ENCODE measurements around the gene RHEX.
A peak's percentile ranks its signal among the peaks of the same experiment; 100 is the strongest.
"Not testable (repeated sequence)": the region's sequence is repeated elsewhere in the genome, so short reads cannot be mapped to it uniquely, and the experiment has no call there.

RHEX gene

DNA sequence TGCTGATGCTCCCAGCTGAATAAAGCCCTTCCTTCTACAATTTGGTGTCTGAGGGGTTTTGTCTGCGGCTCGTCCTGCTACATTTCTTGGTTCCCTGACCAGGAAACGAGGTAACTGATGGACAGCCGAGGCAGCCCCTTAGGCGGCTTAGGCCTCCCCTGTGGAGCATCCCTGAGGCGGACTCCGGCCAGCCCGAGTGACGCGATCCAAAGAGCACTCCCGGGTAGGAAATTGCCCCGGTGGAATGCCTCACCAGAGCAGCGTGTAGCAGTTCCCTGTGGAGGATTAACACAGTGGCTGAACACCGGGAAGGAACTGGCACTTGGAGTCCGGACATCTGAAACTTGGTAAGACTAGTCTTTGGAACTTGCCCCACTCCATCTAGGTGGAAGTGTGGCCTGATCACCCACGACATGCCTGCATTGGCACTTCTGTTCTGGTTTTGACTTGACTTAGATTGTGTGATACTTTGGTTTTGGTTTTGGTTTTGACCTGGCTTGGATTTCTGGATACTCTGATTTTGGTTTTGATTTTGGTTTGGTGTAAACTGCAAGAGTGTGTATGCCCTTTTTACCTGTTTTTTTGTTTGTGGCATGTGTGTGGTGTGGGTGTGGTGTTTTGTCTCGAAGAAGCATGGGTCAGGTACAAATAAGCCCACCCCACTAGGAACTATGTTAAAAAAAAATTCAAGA is at the start of gene RHEX:
TSS of gene RHEX (plus strand) at position 255 of the 692 bp plus-strand sequence. CDS start 44,656 bp downstream, outside the sequence.
- DNase-seq (ENCODE audit: low spot score), result not testable (repeated sequence)

DNA sequence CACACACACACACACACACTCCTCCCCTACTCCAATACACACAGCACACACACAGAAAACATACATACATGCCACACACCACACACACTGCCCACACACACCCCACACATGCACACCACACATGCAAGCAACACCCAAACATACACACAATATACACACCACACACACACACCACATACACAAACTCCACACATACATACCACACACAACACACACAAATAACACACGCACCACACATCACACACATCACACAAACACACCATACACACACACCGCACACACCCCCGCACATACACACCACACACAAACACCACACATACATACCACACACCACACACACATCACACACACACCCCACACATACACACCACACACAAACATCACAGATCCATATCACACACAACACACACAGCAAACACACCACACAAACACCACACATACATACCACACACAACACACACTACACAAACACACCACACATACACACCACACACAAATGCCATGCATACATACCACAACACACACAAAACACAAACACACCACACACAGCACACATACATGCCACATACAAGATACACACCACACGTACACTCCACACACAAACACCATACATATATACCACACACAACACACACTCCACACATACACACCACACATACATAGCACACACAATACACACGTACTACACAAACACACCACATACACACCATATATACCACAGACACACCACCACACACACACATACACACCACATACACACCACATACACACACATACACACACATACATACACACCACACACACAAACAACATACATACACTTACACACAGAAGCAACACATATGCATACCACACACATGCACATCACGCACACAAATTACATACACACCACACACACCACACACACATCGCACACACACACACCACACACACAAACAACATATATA is 48.8 kb upstream of the RHEX start:
- no peak for DNase-seq (ENCODE audit: low spot score)

DNA sequence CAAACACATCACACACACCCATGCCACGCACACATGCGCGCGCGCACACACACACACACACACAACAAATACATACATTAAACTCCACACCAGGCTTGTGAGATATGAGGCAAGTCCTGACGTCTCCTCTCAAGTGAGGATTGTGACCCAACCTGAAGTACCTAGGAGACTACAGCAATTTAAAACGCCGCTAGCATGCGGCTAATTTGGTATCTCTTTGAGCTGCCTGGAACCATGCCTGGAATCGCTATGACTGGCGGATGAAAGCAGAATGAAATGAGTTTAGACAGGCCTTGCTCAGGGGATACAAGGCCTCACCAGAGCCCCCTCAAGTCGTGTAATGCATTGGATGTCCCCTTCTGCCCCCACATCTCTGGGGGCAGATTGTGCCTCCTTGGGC is 48.1 kb upstream of the RHEX start:
- DNase-seq (ENCODE audit: low spot score), result no peak

DNA sequence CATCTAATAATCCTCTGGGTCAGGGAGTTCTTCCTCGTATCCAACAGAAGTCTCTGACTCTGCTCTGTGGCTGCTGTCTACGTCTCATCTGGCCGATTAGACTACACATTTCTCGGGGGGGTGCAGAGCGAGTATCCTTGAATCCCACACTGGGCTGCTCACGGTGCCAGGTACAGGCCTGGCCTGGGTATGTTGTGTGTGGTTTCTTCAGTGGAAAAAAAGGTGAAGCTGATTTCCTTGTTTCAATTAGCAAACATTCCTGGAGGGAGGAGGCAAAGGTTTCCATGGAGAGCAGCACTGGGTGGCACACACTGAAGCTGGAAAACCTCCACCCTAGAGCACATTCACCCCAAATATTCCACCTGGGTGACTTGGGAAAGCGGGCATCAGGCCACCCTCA is 47.7 kb upstream of the RHEX start:
- no peak for DNase-seq (ENCODE audit: low spot score)

DNA sequence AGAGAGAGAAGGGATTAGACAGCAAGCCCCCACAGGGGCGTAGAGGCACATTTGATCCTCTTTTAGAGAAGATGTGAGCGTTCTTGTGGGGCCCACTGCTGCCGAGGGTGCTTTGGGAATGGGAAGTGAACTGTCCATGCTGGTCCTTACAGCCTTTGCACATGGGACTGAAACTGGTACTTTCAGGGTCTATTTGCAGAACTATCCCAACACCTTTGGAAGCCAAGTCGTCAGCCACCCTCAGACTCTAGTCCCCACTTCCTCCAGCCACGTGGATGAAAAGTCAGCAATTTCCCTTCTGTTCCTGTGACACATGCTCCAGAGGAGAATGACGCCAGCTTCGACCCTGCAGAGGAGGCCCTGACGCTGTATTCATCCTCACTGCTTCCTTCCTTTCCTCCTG is 47.2 kb upstream of the RHEX start:
- DNase-seq (ENCODE audit: low spot score), result no peak

- DNase-seq (ENCODE audit: low spot score), result no peak
Observed at GRCh38 chr1:206006946-206007345, 46.0 kb upstream of the RHEX start.

DNA sequence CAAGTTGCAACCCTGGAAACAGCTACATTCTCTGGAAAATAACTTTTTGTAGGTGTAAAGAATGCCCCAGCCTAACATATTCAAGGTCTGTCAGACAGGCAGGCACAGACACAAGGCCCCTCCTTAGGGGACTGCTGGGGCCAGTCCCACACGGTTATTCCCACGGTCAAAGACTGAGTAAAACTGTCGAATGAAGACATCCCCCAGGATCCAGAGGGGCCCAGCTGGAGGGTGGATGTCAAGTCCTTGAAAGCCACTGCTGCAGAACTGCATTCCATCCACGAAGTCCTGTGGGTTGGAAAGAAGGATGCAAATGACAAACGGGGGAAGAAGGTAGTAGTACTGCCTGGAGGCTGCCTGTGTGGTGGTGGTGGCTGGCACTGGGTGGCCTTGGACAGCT is 42.9 kb upstream of the RHEX start:
- DNase-seq (ENCODE audit: low spot score), result no peak

DNA sequence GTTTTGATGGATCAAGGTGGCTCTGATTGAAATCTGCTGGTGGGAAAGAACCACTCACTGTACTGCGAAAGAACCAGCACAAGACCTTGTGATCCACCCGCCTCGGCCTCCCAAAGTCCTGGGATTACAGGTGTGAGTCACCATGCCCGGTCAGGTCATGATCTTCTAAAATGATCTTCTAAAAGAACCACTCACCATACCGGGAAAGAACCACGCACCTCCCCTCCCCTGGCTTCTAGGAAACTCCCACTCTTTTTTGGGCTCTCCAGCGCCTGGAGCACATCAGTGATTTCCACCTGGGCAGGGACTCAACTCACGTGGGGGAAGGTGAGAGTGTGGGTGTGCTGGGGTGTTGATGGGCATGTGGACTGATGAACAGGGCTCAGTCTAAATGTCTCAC is 41.9 kb upstream of the RHEX start:
- DNase-seq (ENCODE audit: low spot score), result no peak

DNA sequence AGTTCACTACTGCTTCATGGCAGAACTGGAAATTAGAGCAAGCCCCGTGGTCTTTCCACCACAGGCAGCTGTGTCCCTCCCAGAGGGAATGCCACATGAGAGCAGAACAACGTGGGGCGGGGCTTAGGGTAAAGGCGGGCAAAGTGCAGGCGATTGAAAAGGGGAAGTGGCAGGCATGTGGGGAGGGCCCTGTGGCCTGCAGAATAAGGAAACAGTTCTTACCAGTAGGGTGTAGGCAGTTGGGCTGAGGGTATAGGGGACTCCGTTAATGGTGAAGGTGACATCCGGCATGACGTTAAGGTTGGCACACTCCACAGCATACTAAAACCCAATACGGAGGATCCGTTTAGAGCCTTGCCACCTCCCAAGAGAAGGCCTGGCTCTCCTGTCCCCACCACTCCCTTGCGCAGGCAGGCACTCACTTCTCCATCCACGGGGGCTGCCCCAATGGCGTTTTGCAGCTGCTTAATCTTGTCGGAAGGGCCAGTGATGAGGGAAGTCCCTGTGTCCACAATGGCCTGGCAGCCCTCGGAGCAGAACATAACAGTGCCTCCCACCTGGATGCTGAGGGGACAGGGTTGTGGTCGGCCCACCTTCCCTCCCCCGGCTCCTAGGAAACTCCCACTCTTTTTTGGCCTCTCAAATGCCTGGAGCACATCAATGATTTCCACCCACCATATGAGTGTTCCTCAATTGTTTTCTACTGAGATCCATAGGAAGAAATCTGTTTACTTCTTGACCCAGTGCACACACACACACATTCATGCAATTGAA is 40.7 kb upstream of the RHEX start:
- DNase-seq (ENCODE audit: low spot score), result no peak

DNA sequence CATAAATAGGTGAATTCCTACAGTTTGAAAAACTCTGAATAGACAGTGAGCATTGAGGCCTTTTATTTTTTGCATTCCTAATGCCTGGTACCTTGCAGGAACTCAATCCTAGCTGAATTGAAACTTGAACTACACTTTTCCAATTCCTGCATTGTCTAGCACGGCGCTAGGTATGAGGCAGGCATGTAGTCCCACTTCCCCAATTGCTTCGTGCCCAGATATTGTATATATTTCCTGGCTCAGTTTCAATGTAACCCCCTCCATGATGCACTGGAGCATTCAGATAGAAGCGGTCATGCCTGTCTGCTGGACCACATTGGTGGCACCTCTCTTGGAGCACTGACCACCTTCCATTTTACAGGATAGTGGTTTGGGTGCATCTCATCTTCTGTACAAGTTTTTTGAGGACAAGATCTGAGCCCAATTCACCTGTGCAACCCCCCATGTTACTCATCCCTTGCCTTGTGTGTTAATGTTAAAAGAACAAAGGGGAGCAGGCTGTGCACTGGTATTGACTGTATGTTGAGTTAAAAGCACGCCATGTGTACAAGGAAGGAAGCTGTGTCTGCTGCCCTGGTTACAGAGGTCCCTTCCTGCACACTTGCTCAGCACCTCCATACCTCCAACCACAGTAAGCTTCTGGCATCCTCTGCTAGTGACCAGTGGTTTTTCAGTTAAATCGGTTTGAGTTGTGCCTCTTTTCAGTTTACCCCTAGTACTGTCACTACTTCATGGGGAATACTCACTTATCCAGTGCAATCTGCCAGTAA is 39.8 kb upstream of the RHEX start:
- no peak for DNase-seq (ENCODE audit: low spot score)

GRCh38 chr1:206014601-206015000 is 38.4 kb upstream of the RHEX start:
- DNase-seq (ENCODE audit: low spot score), result no peak

- DNase-seq (ENCODE audit: low spot score), result no peak
Observed at GRCh38 chr1:206015071-206015470, 37.9 kb upstream of the RHEX start.

GRCh38 chr1:206020393-206021007 is 32.5 kb upstream of the RHEX start:
- DNase-seq (ENCODE audit: low spot score), result no peak

DNA sequence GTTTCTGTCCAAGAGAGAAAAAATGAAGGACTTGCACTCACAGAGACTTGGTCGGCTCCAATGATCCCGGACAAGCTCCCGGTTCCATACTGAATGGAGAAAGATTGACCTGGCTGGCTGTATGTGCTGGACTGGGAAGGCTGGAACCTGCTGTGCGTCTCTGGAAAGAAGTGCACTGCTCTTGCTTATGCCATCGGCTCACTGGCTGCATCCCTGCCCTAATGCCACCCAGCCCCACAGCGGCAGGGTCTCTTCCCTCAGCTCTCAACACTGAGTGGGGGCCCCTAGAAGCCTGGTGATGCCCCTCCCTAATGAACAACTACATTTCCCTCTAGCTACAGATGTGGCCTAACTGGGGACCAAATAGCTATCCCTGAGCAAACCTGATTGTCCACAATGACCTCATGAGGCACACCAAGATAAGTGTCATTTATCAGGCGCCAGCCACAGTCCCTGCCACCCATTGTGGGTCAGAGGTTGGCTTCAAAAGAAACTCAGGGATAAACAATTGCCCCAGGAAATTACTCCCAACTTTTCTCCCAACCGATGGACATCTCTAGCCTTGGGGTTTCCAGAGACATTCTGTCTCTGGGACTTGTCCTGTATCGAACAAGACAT is 31.9 kb upstream of the RHEX start:
- no peak for DNase-seq (ENCODE audit: low spot score)

- peak; percentile 18 for DNase-seq (ENCODE audit: low spot score)
Observed at GRCh38 chr1:206021626-206022365, 31.2 kb upstream of the RHEX start.

DNA sequence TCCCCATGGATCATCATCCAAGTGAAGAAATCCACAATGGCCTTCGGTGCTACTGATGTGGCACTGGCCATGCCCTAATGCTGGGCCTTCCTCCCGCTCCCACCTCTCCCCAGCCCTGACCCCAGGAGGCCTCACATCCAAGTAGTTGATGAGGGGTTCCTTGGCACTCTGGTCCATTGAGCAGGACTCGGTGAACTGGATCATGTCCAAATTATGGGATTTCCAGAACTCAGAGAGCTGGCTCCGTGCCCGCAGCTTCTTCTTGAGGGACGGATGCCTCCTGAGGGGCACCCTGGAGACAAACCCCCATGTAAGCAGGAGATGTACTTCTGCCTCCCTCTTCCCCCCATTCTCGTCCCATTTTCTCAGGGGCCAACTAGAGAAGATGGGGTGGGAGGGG is 30.2 kb upstream of the RHEX start:
- no peak for DNase-seq (ENCODE audit: low spot score)

DNA sequence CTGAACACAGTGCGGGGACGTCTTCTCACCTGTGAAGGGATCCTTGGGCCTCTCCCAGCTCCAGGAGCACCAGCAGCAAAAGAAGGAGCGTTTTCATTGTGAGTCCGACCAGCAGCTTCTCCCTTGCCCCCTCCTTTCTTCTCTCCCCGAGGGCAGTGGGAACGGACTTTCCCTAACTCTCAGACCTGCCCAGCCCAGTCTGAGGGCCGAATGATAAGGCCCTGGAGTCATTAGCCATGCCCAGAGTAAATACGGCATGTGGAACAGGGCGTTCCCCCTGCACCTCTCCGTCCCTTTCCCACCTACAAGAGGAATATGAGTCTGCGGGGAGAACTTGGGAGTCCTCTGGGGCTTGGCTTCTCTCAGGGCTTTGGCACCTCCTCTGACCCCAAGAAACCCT is 29.3 kb upstream of the RHEX start, which contains the start of gene CTSE:
TSS of gene CTSE (minus strand) at position 201 of the 400 bp plus-strand sequence. CDS start at position 97, 104 bp downstream.
- DNase-seq (ENCODE audit: low spot score), result no peak

GRCh38 chr1:206025283-206025820 is 27.6 kb upstream of the RHEX start:
- DNase-seq (ENCODE audit: low spot score), result no peak

- no peak for DNase-seq (ENCODE audit: low spot score)
Observed at GRCh38 chr1:206029484-206029883, 23.5 kb upstream of the RHEX start.

DNA sequence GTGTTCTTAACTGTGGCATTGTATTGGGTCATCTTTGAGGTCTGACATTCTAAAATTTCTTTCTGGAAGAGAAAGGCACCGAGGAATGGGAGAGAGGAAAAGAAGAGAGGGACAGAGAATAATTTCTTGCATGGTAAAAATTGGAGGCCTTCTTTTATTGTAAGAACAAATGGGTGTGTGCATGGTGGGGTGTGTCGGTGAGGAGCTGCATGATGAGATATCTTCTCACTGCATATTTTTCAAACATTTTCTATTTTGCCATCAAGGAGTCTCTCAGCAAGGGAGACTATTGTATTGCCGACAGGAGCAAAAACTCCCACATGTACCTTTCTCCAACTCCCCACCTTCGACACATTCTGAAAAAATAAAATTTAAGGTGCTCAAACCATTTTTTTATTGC is 22.8 kb upstream of the RHEX start:
- DNase-seq (ENCODE audit: low spot score), result no peak

Data from hepatic stellate cell (primary cell).